ENCODE measurements around the gene ZRSR2.

The ZRSR2 gene

GRCh38 chrX:15748841-15749240 lies 41.4 kb upstream of the ZRSR2 start:
- H3K9me3 ChIP-seq (ENCODE audit: severe bottlenecking), result no peaks in the 10 kb centered on the region
- TF ChIP-seq, protein P1, sequence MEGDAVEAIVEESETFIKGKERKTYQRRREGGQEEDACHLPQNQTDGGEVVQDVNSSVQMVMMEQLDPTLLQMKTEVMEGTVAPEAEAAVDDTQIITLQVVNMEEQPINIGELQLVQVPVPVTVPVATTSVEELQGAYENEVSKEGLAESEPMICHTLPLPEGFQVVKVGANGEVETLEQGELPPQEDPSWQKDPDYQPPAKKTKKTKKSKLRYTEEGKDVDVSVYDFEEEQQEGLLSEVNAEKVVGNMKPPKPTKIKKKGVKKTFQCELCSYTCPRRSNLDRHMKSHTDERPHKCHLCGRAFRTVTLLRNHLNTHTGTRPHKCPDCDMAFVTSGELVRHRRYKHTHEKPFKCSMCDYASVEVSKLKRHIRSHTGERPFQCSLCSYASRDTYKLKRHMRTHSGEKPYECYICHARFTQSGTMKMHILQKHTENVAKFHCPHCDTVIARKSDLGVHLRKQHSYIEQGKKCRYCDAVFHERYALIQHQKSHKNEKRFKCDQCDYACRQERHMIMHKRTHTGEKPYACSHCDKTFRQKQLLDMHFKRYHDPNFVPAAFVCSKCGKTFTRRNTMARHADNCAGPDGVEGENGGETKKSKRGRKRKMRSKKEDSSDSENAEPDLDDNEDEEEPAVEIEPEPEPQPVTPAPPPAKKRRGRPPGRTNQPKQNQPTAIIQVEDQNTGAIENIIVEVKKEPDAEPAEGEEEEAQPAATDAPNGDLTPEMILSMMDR (IDR thresholded peaks at IDR 0.05; ENCODE audit: poor library complexity, severe bottlenecking), result no peak
- H3K36me3 ChIP-seq (ENCODE audit: low read depth), result no peaks in the 10 kb centered on the region
- H3K4me3 ChIP-seq (ENCODE audit: severe bottlenecking), result no peak overlapping the region
- DNase-seq (ENCODE audit: low spot score) (no peak), ATAC-seq (ENCODE audit: low read depth) (no peak)
- H3K4me1 ChIP-seq (ENCODE audit: insufficient read depth, poor library complexity, severe bottlenecking), result no peaks in the 10 kb centered on the region
- no peaks in the 10 kb centered on the region for H3K27me3 ChIP-seq (ENCODE audit: insufficient read depth, poor library complexity, severe bottlenecking)
- no peak overlapping the region for H3K27ac ChIP-seq (ENCODE audit: poor library complexity, severe bottlenecking)

GRCh38 chrX:15749642-15750610 lies 40.4 kb upstream of the ZRSR2 start:
- H3K36me3 ChIP-seq (ENCODE audit: low read depth), result no peaks in the 10 kb centered on the region
- H3K4me1 ChIP-seq (ENCODE audit: insufficient read depth, poor library complexity, severe bottlenecking), result no peaks in the 10 kb centered on the region
- no peak for DNase-seq (ENCODE audit: low spot score)
- H3K9me3 ChIP-seq (ENCODE audit: severe bottlenecking), result no peaks in the 10 kb centered on the region
- no peaks in the 10 kb centered on the region for H3K27me3 ChIP-seq (ENCODE audit: insufficient read depth, poor library complexity, severe bottlenecking)
- no peak for ATAC-seq (ENCODE audit: low read depth)
- H3K4me3 ChIP-seq (ENCODE audit: severe bottlenecking), result no peak overlapping the region
- H3K27ac ChIP-seq (ENCODE audit: poor library complexity, severe bottlenecking), result no peak overlapping the region
- TF ChIP-seq, protein P1 (IDR thresholded peaks at IDR 0.05; ENCODE audit: poor library complexity, severe bottlenecking), result no peak

DNA sequence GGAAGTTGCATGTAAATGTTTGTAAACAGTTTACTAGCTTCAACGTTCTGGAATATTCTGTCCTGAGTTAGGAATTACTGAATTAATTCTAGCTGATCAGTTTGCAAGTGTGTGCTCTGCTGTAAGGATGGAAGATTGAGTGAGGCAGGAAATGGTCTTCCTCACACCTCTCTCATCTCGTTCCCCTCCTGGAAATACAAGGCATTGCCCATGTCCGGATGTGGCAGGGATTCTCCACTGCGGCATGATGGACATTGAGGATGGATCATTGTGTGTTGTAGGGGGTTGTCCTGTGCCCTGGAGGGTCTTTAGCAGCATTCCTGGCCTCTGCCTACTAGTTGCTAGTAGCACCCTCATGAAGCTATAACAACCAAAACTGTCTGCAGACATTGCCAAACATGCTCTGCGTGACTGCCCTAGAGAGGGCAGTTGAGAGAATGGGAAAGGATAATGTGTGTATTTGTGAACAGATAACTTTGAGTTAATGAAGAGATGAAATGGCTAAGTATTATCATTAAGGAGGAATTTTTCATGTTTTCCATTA lies 39.6 kb upstream of the ZRSR2 start:
- Histone ChIP-seq H3K4me1 (ENCODE audit: insufficient read depth, poor library complexity, severe bottlenecking) (no peaks in the 10 kb centered on the region), H3K36me3 (ENCODE audit: low read depth) (no peaks in the 10 kb centered on the region), H3K27me3 (ENCODE audit: insufficient read depth, poor library complexity, severe bottlenecking) (no peaks in the 10 kb centered on the region), H3K27ac (ENCODE audit: poor library complexity, severe bottlenecking) (no peak overlapping the region), H3K4me3 (ENCODE audit: severe bottlenecking) (no peak overlapping the region), H3K9me3 (ENCODE audit: severe bottlenecking) (no peaks in the 10 kb centered on the region)
- no peak for ATAC-seq (ENCODE audit: low read depth)
- no peak for DNase-seq (ENCODE audit: low spot score)
- TF ChIP-seq, protein P1 (IDR thresholded peaks at IDR 0.05; ENCODE audit: poor library complexity, severe bottlenecking), result no peak

DNA sequence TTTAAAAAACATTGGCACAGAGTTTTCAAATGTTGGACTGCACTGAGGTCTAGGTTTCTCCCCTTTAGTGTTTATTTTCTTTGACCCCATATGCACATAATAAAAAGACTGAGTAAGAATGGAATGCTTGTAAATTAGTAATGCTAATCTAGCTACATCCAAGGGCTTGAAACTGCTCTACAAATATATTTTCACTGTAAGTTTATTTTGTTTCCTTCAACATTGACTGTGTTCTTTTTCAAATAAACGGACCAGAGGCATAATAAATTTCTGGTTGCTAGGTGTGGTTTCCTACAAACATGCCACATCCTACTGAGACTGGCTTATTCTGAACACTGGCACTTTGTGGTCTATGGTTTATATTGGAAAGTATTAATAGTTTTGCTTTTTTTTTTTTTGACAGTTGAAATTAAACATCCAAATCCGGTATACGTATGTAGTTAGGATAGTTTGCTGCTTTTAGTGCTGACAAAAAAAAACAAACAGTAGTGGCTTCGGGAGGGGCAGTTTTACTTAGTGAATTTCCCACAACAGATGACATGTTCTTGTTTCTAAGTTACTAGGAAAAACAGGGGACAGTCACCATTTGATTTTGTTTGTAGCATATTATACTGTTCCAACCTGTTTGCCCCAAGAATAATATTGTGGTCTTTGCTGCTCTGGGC lies 39.0 kb upstream of the ZRSR2 start:
- Histone ChIP-seq H3K27me3 (ENCODE audit: insufficient read depth, poor library complexity, severe bottlenecking) (no peaks in the 10 kb centered on the region), H3K36me3 (ENCODE audit: low read depth) (no peaks in the 10 kb centered on the region), H3K9me3 (ENCODE audit: severe bottlenecking) (no peaks in the 10 kb centered on the region), H3K4me1 (ENCODE audit: insufficient read depth, poor library complexity, severe bottlenecking) (no peaks in the 10 kb centered on the region), H3K27ac (ENCODE audit: poor library complexity, severe bottlenecking) (no peak overlapping the region), H3K4me3 (ENCODE audit: severe bottlenecking) (no peak overlapping the region)
- TF ChIP-seq, protein P1 (IDR thresholded peaks at IDR 0.05; ENCODE audit: poor library complexity, severe bottlenecking), result no peak
- DNase-seq (ENCODE audit: low spot score) (no peak), ATAC-seq (ENCODE audit: low read depth) (no peak)
